GM23338 (cell line): Measurements from ENCODE around the gene EIF4E. TPM values are rescaled to one million over a fixed set of nuclear protein-coding genes. Genes with fewer than 3 reads are reported as not detected.

Experiments
- ATAC-seq: fragments of 200-7000 bp; cut with Tn5 transposase; 3 replicates; pipeline ENCODE4 v1.9.1; 2020
- DNase-seq: peaks from one replicate; pipeline ENCODE4 v3.0.0-alpha.2; 2015; ENCODE audit warnings: low spot score
- H2AFZ ChIP-seq: fragments of 200-600 bp; sonication (generic); 2 replicates; pipeline ENCODE4 v1.8.0; 2016; ENCODE audit warnings: antibody characterized with exemption, mild to moderate bottlenecking, moderate library complexity
- H3F3A ChIP-seq: fragments of 200-600 bp; sonication (generic); replicated peaks from 2 replicates; pipeline ENCODE4 v1.8.0; 2017; ENCODE audit warnings: antibody characterized with exemption, mixed run types, low read depth
- H3K27ac ChIP-seq: fragments of 200-600 bp; sonication (generic); 2 replicates; pipeline ENCODE4 v1.6.1; 2016; ENCODE audit warnings: low read depth
- H3K27me3 ChIP-seq: fragments of 200-600 bp; sonication (generic); 2 replicates; pipeline ENCODE4 v1.8.0; 2016; ENCODE audit warnings: mild to moderate bottlenecking, mixed run types, moderate library complexity; ENCODE audit not compliant: insufficient read depth
- H3K36me3 ChIP-seq: fragments of 200-600 bp; sonication (generic); 2 replicates; pipeline ENCODE4 v1.8.0; 2016; ENCODE audit warnings: mild to moderate bottlenecking; ENCODE audit not compliant: insufficient read depth
- H3K4me1 ChIP-seq: fragments of 200-600 bp; sonication (generic); 2 replicates; pipeline ENCODE4 v1.8.0; 2016; ENCODE audit warnings: mild to moderate bottlenecking, moderate library complexity; ENCODE audit not compliant: insufficient read depth
- H3K4me2 ChIP-seq: fragments of 200-600 bp; sonication (generic); 2 replicates; pipeline ENCODE4 v1.7.1; 2017; ENCODE audit warnings: mixed run types
- H3K4me3 ChIP-seq: fragments of 200-600 bp; sonication (generic); 2 replicates; pipeline ENCODE4 v1.6.1; 2016; ENCODE audit warnings: mixed run types
- H3K79me2 ChIP-seq: fragments of 200-600 bp; sonication (generic); replicated peaks from 2 replicates; pipeline ENCODE4 v1.8.0; 2017; ENCODE audit warnings: mild to moderate bottlenecking; ENCODE audit not compliant: insufficient read depth
- H3K9me2 ChIP-seq: fragments of 200-600 bp; sonication (generic); 2 replicates; pipeline ENCODE4 v1.8.0; 2017; ENCODE audit not compliant: insufficient read depth
- H4K20me1 ChIP-seq: fragments of 200-600 bp; sonication (generic); replicated peaks from 2 replicates; pipeline ENCODE4 v1.8.0; 2017; ENCODE audit warnings: mild to moderate bottlenecking; ENCODE audit not compliant: insufficient read depth
- H3K27ac Mint-ChIP-seq: 2 replicates; pipeline ENCODE4 v1.8.0; 2020; ENCODE audit warnings: inconsistent platforms, mild to moderate bottlenecking, moderate library complexity, mixed read lengths
- H3K27me3 Mint-ChIP-seq: 3 replicates; pipeline ENCODE4 v1.8.0; 2022; ENCODE audit warnings: low read depth, mild to moderate bottlenecking, moderate library complexity, mixed read lengths, inconsistent platforms; ENCODE audit not compliant: insufficient read depth, poor library complexity
- H3K36me3 Mint-ChIP-seq: 3 replicates; pipeline ENCODE4 v1.8.0; 2021; ENCODE audit warnings: low read depth, mild to moderate bottlenecking, inconsistent platforms, moderate library complexity, mixed read lengths
- H3K4me1 Mint-ChIP-seq: 3 replicates; pipeline ENCODE4 v1.8.0; 2020; ENCODE audit warnings: mild to moderate bottlenecking, inconsistent platforms, mixed read lengths
- H3K4me3 Mint-ChIP-seq: 3 replicates; pipeline ENCODE4 v1.8.0; 2021; ENCODE audit warnings: moderate library complexity, mild to moderate bottlenecking, inconsistent platforms, mixed read lengths
- H3K9me3 Mint-ChIP-seq: 3 replicates; pipeline ENCODE4 v1.8.0; 2020; ENCODE audit warnings: moderate library complexity, mild to moderate bottlenecking, inconsistent platforms, mixed read lengths
- EZH2 ChIP-seq: fragments of 200-600 bp; sonication (generic); IDR thresholded peaks from one replicate; pipeline ENCODE4 v1.8.0; 2017; ENCODE audit warnings: antibody characterized with exemption, mild to moderate bottlenecking, low read depth; ENCODE audit not compliant: unreplicated experiment
- EZH2phosphoT487 ChIP-seq: fragments of 200-600 bp; sonication (generic); IDR thresholded peaks from one replicate; pipeline ENCODE4 v1.8.1; 2018; ENCODE audit warnings: antibody characterized with exemption; ENCODE audit not compliant: unreplicated experiment
- JUNB ChIP-seq: IDR thresholded peaks from one replicate; pipeline ENCODE4 v1.6.1; 2016; ENCODE audit warnings: antibody characterized with exemption; ENCODE audit not compliant: unreplicated experiment
- NANOG ChIP-seq: IDR thresholded peaks from 2 replicates; pipeline ENCODE4 v1.6.1; 2016; ENCODE audit warnings: antibody characterized with exemption, borderline replicate concordance
- POLR2AphosphoS5 ChIP-seq: IDR thresholded peaks from 2 replicates; pipeline ENCODE4 v1.6.1; 2016; ENCODE audit warnings: antibody characterized with exemption, low read depth
- ZNF114 ChIP-seq: fragments of 250-450 bp; sonication (Bioruptor Pico); IDR thresholded peaks from 2 replicates; pipeline ENCODE4 v1.5.0; 2020; ENCODE audit warnings: mild to moderate bottlenecking, moderate library complexity
- ZNF331 ChIP-seq: fragments of 250-450 bp; sonication (Bioruptor Pico); IDR thresholded peaks from 2 replicates; pipeline ENCODE4 v1.5.0; 2020; ENCODE audit warnings: low read depth, mild to moderate bottlenecking, moderate library complexity
- polyA plus RNA-seq: library from polyadenylated mRNA; unstranded; fragments of >200 nt; fragmentation: Nextera tagmentation; extraction: Ambion mirVana; gene quantifications from 2 replicates; pipeline ENCODE4 v1.2.1, GENCODE V29; 2016
- total RNA-seq: library from RNA; depleted of rRNA; stranded (reverse); fragments of >200 nt; shearing (Covaris generic); gene quantifications from 2 replicates; pipeline ENCODE4 v1.2.3, GENCODE V29; 2014
- TF ChIP-seq, protein P1 (sequence below): IDR thresholded peaks from 2 replicates; pipeline ENCODE4 v1.6.1; 2016; ENCODE audit warnings: antibody characterized with exemption
- TF ChIP-seq, protein P2 (sequence below): fragments of 250-450 bp; sonication (Bioruptor Pico); IDR thresholded peaks from 2 replicates; pipeline ENCODE4 v1.5.0; 2020; ENCODE audit warnings: mild to moderate bottlenecking, moderate library complexity
- TF ChIP-seq, protein P3 (sequence below): IDR thresholded peaks from one replicate; pipeline ENCODE4 v1.6.1; 2018; ENCODE audit warnings: antibody characterized with exemption; ENCODE audit not compliant: unreplicated experiment

The EIF4E gene
- total and polyA plus RNA-seq, 2 experiments from 2014 or later = 113 to 351 TPM

DNA sequence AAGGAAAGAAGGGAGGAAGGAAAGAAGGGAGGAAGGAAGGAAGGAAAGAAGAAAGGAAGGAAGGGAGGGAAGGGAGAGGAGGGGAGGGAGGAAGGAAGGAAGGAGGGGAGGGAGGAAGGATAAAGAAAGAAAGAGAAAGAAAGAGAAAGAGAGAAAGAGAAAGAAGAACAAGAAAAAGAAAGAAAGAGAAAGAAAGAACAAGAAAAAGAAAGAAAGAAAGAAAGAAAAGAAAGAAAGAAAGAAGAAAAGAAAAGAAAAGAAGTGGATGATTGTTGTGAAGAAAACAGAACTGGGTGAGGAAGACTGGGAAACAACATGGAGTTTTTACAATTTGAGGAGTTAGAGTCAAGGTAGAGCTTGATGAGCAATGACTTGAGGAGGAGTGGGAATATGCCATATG, 78.0 kb downstream of the EIF4E start:
- Histone ChIP-seq H3K4me2 (peak overlapping the region; percentile 16; the same call in 1 of the 2 replicates), H4K20me1 (no peaks in the 10 kb centered on the region), H3K4me1 (peaks cover 14% of the 10 kb centered on the region), H2AFZ (peak overlapping the region; percentile 54; the same call in 1 of the 2 replicates), H3K4me3 (no peak overlapping the region), H3K79me2 (no peaks in the 10 kb centered on the region), H3F3A (no peaks in the 10 kb centered on the region), H3K27me3 (no peaks in the 10 kb centered on the region), H3K9me2 (no peaks in the 10 kb centered on the region), H3K36me3 (peaks cover under 1% of the 10 kb centered on the region; the same call in 1 of the 2 replicates), H3K27ac (peak overlapping the region; percentile 61; the same call in 1 of the 2 replicates)
- peaks cover 23% of the 10 kb centered on the region for H3K36me3 Mint-ChIP-seq
- no peak for TF ChIP-seq JUNB
- TF ChIP-seq ZNF331 (CRISPR knock-in tag) = no peak
- TF ChIP-seq, protein P1, sequence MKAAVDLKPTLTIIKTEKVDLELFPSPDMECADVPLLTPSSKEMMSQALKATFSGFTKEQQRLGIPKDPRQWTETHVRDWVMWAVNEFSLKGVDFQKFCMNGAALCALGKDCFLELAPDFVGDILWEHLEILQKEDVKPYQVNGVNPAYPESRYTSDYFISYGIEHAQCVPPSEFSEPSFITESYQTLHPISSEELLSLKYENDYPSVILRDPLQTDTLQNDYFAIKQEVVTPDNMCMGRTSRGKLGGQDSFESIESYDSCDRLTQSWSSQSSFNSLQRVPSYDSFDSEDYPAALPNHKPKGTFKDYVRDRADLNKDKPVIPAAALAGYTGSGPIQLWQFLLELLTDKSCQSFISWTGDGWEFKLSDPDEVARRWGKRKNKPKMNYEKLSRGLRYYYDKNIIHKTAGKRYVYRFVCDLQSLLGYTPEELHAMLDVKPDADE = no peak
- TF ChIP-seq EZH2 = no peak
- TF ChIP-seq, protein P2, sequence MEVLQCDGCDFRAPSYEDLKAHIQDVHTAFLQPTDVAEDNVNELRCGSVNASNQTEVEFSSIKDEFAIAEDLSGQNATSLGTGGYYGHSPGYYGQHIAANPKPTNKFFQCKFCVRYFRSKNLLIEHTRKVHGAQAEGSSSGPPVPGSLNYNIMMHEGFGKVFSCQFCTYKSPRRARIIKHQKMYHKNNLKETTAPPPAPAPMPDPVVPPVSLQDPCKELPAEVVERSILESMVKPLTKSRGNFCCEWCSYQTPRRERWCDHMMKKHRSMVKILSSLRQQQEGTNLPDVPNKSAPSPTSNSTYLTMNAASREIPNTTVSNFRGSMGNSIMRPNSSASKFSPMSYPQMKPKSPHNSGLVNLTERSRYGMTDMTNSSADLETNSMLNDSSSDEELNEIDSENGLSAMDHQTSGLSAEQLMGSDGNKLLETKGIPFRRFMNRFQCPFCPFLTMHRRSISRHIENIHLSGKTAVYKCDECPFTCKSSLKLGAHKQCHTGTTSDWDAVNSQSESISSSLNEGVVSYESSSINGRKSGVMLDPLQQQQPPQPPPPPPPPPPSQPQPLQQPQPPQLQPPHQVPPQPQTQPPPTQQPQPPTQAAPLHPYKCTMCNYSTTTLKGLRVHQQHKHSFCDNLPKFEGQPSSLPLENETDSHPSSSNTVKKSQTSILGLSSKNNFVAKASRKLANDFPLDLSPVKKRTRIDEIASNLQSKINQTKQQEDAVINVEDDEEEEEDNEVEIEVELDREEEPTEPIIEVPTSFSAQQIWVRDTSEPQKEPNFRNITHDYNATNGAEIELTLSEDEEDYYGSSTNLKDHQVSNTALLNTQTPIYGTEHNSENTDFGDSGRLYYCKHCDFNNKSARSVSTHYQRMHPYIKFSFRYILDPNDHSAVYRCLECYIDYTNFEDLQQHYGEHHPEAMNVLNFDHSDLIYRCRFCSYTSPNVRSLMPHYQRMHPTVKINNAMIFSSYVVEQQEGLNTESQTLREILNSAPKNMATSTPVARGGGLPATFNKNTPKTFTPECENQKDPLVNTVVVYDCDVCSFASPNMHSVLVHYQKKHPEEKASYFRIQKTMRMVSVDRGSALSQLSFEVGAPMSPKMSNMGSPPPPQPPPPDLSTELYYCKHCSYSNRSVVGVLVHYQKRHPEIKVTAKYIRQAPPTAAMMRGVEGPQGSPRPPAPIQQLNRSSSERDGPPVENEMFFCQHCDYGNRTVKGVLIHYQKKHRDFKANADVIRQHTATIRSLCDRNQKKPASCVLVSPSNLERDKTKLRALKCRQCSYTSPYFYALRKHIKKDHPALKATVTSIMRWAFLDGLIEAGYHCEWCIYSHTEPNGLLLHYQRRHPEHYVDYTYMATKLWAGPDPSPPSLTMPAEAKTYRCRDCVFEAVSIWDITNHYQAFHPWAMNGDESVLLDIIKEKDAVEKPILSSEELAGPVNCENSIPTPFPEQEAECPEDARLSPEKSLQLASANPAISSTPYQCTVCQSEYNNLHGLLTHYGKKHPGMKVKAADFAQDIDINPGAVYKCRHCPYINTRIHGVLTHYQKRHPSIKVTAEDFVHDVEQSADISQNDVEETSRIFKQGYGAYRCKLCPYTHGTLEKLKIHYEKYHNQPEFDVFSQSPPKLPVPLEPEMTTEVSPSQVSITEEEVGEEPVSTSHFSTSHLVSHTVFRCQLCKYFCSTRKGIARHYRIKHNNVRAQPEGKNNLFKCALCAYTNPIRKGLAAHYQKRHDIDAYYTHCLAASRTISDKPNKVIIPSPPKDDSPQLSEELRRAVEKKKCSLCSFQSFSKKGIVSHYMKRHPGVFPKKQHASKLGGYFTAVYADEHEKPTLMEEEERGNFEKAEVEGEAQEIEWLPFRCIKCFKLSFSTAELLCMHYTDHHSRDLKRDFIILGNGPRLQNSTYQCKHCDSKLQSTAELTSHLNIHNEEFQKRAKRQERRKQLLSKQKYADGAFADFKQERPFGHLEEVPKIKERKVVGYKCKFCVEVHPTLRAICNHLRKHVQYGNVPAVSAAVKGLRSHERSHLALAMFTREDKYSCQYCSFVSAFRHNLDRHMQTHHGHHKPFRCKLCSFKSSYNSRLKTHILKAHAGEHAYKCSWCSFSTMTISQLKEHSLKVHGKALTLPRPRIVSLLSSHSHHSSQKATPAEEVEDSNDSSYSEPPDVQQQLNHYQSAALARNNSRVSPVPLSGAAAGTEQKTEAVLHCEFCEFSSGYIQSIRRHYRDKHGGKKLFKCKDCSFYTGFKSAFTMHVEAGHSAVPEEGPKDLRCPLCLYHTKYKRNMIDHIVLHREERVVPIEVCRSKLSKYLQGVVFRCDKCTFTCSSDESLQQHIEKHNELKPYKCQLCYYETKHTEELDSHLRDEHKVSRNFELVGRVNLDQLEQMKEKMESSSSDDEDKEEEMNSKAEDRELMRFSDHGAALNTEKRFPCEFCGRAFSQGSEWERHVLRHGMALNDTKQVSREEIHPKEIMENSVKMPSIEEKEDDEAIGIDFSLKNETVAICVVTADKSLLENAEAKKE (CRISPR knock-in tag) = no peak
- no peak for TF ChIP-seq NANOG
- TF ChIP-seq POLR2AphosphoS5 = no peak
- TF ChIP-seq ZNF114 (CRISPR knock-in tag) = no peak
- TF ChIP-seq EZH2phosphoT487 = no peak
- TF ChIP-seq, protein P3, sequence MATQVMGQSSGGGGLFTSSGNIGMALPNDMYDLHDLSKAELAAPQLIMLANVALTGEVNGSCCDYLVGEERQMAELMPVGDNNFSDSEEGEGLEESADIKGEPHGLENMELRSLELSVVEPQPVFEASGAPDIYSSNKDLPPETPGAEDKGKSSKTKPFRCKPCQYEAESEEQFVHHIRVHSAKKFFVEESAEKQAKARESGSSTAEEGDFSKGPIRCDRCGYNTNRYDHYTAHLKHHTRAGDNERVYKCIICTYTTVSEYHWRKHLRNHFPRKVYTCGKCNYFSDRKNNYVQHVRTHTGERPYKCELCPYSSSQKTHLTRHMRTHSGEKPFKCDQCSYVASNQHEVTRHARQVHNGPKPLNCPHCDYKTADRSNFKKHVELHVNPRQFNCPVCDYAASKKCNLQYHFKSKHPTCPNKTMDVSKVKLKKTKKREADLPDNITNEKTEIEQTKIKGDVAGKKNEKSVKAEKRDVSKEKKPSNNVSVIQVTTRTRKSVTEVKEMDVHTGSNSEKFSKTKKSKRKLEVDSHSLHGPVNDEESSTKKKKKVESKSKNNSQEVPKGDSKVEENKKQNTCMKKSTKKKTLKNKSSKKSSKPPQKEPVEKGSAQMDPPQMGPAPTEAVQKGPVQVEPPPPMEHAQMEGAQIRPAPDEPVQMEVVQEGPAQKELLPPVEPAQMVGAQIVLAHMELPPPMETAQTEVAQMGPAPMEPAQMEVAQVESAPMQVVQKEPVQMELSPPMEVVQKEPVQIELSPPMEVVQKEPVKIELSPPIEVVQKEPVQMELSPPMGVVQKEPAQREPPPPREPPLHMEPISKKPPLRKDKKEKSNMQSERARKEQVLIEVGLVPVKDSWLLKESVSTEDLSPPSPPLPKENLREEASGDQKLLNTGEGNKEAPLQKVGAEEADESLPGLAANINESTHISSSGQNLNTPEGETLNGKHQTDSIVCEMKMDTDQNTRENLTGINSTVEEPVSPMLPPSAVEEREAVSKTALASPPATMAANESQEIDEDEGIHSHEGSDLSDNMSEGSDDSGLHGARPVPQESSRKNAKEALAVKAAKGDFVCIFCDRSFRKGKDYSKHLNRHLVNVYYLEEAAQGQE = no peak
- no peak overlapping the region for H3K4me3 Mint-ChIP-seq
- peaks cover 22% of the 10 kb centered on the region for H3K9me3 Mint-ChIP-seq
- peaks cover 16% of the 10 kb centered on the region for H3K4me1 Mint-ChIP-seq
- peaks cover 4% of the 10 kb centered on the region for H3K27me3 Mint-ChIP-seq
- H3K27ac Mint-ChIP-seq = peak overlapping the region; percentile 28; the same call in 1 of the 2 replicates
- DNase-seq = no peak
- no peak for ATAC-seq
